Activated naive CD4-positive, alpha-beta T cell treated with anti-CD3 and anti-CD28 coated beads, Interleukin-2, amount 50 U/mL, for 24 hours (primary cell): ENCODE results near the gene MTREX.

ENCODE experiments used
- H3K27ac Mint-ChIP-seq: one replicate; pipeline ENCODE4 v1.8.0; 2021; ENCODE audit warnings: mild to moderate bottlenecking, mixed read lengths
- H3K27me3 Mint-ChIP-seq: one replicate; pipeline ENCODE4 v1.8.0; 2021; ENCODE audit warnings: mixed read lengths
- H3K36me3 Mint-ChIP-seq: one replicate; pipeline ENCODE4 v1.8.0; 2021; ENCODE audit warnings: mixed read lengths
- H3K4me1 Mint-ChIP-seq: one replicate; pipeline ENCODE4 v1.8.0; 2021; ENCODE audit warnings: mixed read lengths
- H3K4me3 Mint-ChIP-seq: one replicate; pipeline ENCODE4 v1.8.0; 2021; ENCODE audit warnings: mild to moderate bottlenecking, mixed read lengths
- H3K9me3 Mint-ChIP-seq: one replicate; pipeline ENCODE4 v1.8.0; 2021; ENCODE audit warnings: mixed read lengths

Gene MTREX

GRCh38 chr5:55386356-55386755 is 78.6 kb downstream of the MTREX start:
- no peaks in the 10 kb centered on the region for H3K27me3 Mint-ChIP-seq
- H3K4me3 Mint-ChIP-seq = no peak overlapping the region
- H3K9me3 Mint-ChIP-seq = peaks cover 12% of the 10 kb centered on the region
- H3K4me1 Mint-ChIP-seq = peaks cover 24% of the 10 kb centered on the region
- no peak overlapping the region for H3K27ac Mint-ChIP-seq
- peaks cover 54% of the 10 kb centered on the region for H3K36me3 Mint-ChIP-seq

- Mint-ChIP-seq H3K27me3 (no peaks in the 10 kb centered on the region), H3K4me3 (no peak overlapping the region), H3K27ac (peak overlapping the region; percentile 23), H3K4me1 (peaks cover 24% of the 10 kb centered on the region), H3K36me3 (peaks cover 53% of the 10 kb centered on the region), H3K9me3 (peaks cover 7% of the 10 kb centered on the region)
Measured at GRCh38 chr5:55387865-55388264, 80.1 kb downstream of the MTREX start.

- no peaks in the 10 kb centered on the region for H3K9me3 Mint-ChIP-seq
- H3K4me3 Mint-ChIP-seq = no peak overlapping the region
- peaks cover 11% of the 10 kb centered on the region for H3K4me1 Mint-ChIP-seq
- H3K36me3 Mint-ChIP-seq = peaks cover 36% of the 10 kb centered on the region
- no peaks in the 10 kb centered on the region for H3K27me3 Mint-ChIP-seq
- no peak overlapping the region for H3K27ac Mint-ChIP-seq
Measured at GRCh38 chr5:55391707-55392106, 83.9 kb downstream of the MTREX start.

GRCh38 chr5:55392669-55393068 is 84.9 kb downstream of the MTREX start:
- Mint-ChIP-seq H3K27ac (no peak overlapping the region), H3K36me3 (peaks cover 38% of the 10 kb centered on the region), H3K27me3 (no peaks in the 10 kb centered on the region), H3K9me3 (no peaks in the 10 kb centered on the region), H3K4me3 (no peak overlapping the region), H3K4me1 (peaks cover 10% of the 10 kb centered on the region)

- Mint-ChIP-seq H3K36me3 (peaks cover 32% of the 10 kb centered on the region), H3K4me1 (peaks cover 10% of the 10 kb centered on the region), H3K27ac (no peak overlapping the region), H3K4me3 (no peak overlapping the region), H3K27me3 (no peaks in the 10 kb centered on the region), H3K9me3 (no peaks in the 10 kb centered on the region)
Measured at GRCh38 chr5:55393501-55394175, 85.8 kb downstream of the MTREX start.

- Mint-ChIP-seq H3K27ac (no peak overlapping the region), H3K9me3 (no peaks in the 10 kb centered on the region), H3K4me1 (no peaks in the 10 kb centered on the region), H3K4me3 (no peak overlapping the region), H3K27me3 (no peaks in the 10 kb centered on the region), H3K36me3 (peaks cover 13% of the 10 kb centered on the region)
Measured at GRCh38 chr5:55402199-55402598, 94.4 kb downstream of the MTREX start.

GRCh38 chr5:55406292-55406691 is 98.5 kb downstream of the MTREX start:
- Mint-ChIP-seq H3K4me3 (no peak overlapping the region), H3K27me3 (no peaks in the 10 kb centered on the region), H3K4me1 (peaks cover 11% of the 10 kb centered on the region), H3K36me3 (peaks cover 21% of the 10 kb centered on the region), H3K27ac (no peak overlapping the region), H3K9me3 (no peaks in the 10 kb centered on the region)

GRCh38 chr5:55407059-55407684 is 99.4 kb downstream of the MTREX start:
- Mint-ChIP-seq H3K4me1 (peaks cover 20% of the 10 kb centered on the region), H3K4me3 (no peak overlapping the region), H3K36me3 (peaks cover 20% of the 10 kb centered on the region), H3K27me3 (no peaks in the 10 kb centered on the region), H3K27ac (no peak overlapping the region), H3K9me3 (no peaks in the 10 kb centered on the region)

- H3K27ac Mint-ChIP-seq = no peak overlapping the region
- no peak overlapping the region for H3K4me3 Mint-ChIP-seq
- H3K36me3 Mint-ChIP-seq = peaks cover 23% of the 10 kb centered on the region
- H3K9me3 Mint-ChIP-seq = no peaks in the 10 kb centered on the region
- H3K27me3 Mint-ChIP-seq = no peaks in the 10 kb centered on the region
- H3K4me1 Mint-ChIP-seq = peaks cover 23% of the 10 kb centered on the region
Measured at GRCh38 chr5:55407984-55408383, 100.2 kb downstream of the MTREX start.

- Mint-ChIP-seq H3K36me3 (peaks cover 21% of the 10 kb centered on the region), H3K4me1 (peaks cover 23% of the 10 kb centered on the region), H3K27ac (no peak overlapping the region), H3K9me3 (no peaks in the 10 kb centered on the region), H3K4me3 (no peak overlapping the region), H3K27me3 (no peaks in the 10 kb centered on the region)
Measured at GRCh38 chr5:55409775-55410174, 102.0 kb downstream of the MTREX start.

GRCh38 chr5:55410845-55411244 is 103.1 kb downstream of the MTREX start:
- Mint-ChIP-seq H3K36me3 (peaks cover 26% of the 10 kb centered on the region), H3K4me3 (no peak overlapping the region), H3K27me3 (no peaks in the 10 kb centered on the region), H3K9me3 (no peaks in the 10 kb centered on the region), H3K27ac (peak overlapping the region; percentile 35), H3K4me1 (peaks cover 27% of the 10 kb centered on the region)

- H3K4me1 Mint-ChIP-seq = peaks cover 31% of the 10 kb centered on the region
- no peak overlapping the region for H3K27ac Mint-ChIP-seq
- peaks cover 25% of the 10 kb centered on the region for H3K36me3 Mint-ChIP-seq
- H3K9me3 Mint-ChIP-seq = no peaks in the 10 kb centered on the region
- H3K27me3 Mint-ChIP-seq = no peaks in the 10 kb centered on the region
- H3K4me3 Mint-ChIP-seq = no peak overlapping the region
Measured at GRCh38 chr5:55411876-55412275, 104.1 kb downstream of the MTREX start.

GRCh38 chr5:55413644-55414043 is 105.9 kb downstream of the MTREX start:
- Mint-ChIP-seq H3K27me3 (no peaks in the 10 kb centered on the region), H3K36me3 (peaks cover 18% of the 10 kb centered on the region), H3K4me1 (peaks cover 27% of the 10 kb centered on the region), H3K27ac (no peak overlapping the region), H3K4me3 (no peak overlapping the region), H3K9me3 (no peaks in the 10 kb centered on the region)

- Mint-ChIP-seq H3K4me3 (no peak overlapping the region), H3K9me3 (no peaks in the 10 kb centered on the region), H3K4me1 (peaks cover 37% of the 10 kb centered on the region), H3K27me3 (no peaks in the 10 kb centered on the region), H3K27ac (peak overlapping the region; percentile 61), H3K36me3 (peaks cover 23% of the 10 kb centered on the region)
Measured at GRCh38 chr5:55415071-55415470, 107.3 kb downstream of the MTREX start.

- Mint-ChIP-seq H3K4me3 (no peak overlapping the region), H3K27me3 (no peaks in the 10 kb centered on the region), H3K4me1 (peaks cover 42% of the 10 kb centered on the region), H3K27ac (no peak overlapping the region), H3K36me3 (peaks cover 24% of the 10 kb centered on the region), H3K9me3 (no peaks in the 10 kb centered on the region)
Measured at GRCh38 chr5:55416306-55416705, 108.5 kb downstream of the MTREX start.

- Mint-ChIP-seq H3K9me3 (no peaks in the 10 kb centered on the region), H3K27ac (peak overlapping the region; percentile 74), H3K36me3 (peaks cover 37% of the 10 kb centered on the region), H3K4me3 (peak overlapping the region; percentile 8), H3K27me3 (no peaks in the 10 kb centered on the region), H3K4me1 (peaks cover 51% of the 10 kb centered on the region)
Measured at GRCh38 chr5:55418994-55419968, 111.5 kb downstream of the MTREX start.
